Bone marrow (tissue), 2 donors: ENCODE measurements around the gene ITPR2.
"Not testable (repeated sequence)": the region's sequence is repeated elsewhere in the genome, so short reads cannot be mapped to it uniquely, and the experiment has no call there.

Experiments
- DNase-seq, 2 donors: peaks; one replicate each; lab custom pipeline; 2025; lab: John Stamatoyannopoulos, UW

The ITPR2 gene

GRCh38 chr12:26340649-26341048 lies 492.3 kb downstream of the ITPR2 start:
- peak in 1 of 2 donors; percentile 52 for DNase-seq

GRCh38 chr12:26339976-26340375 lies 493.0 kb downstream of the ITPR2 start:
- no peak for DNase-seq

DNA sequence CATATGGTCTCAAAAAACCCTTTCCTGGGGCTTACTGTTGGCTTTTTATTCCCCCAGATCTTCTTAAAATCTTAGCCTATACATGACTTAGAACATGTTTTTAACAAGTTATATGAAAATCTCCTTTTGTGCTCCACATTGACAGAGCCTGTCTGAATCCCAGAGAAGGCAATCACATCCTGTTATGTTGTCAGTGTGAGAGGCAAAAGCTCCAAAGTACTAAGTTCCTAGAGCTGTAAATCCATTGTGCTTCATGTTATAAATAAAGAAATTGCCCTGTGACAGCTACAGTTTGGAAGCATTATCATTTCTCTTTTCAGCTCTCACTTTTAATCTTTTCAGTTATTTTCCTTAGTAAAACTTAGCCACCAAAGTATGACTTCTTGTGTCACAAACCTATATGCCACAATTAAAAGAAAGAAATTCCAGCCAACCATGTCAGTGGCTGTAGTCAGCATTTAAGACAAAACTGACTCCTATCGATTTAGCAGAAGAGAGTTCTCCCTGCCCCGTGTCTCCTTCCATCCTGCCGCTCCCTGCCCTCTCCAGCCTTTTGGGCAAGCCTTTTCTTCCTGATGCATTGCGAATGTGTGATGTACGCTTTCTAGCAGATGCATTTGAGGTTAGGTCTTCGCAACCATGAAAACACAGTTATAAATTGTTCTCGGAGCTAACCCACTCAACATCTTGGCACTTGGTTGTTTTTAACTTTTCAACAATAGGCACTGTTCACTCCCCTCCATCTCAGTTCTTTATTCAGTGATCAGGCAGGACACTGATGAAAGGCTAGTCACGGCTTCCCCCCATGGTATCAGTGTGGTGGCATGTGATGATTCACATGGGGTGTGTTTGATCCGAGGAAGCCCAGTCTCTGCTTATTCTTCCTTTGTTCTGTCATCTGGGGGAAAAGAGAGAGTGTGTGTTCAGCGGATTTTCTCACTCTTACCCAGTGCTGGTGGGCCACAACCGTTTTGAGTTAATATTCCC lies 494.1 kb downstream of the ITPR2 start:
- DNase-seq = no peak

- DNase-seq = no peak
Observed at GRCh38 chr12:26335651-26336050, 497.3 kb downstream of the ITPR2 start.

- DNase-seq = no peak
Observed at GRCh38 chr12:26334621-26335124, 498.3 kb downstream of the ITPR2 start.

DNA sequence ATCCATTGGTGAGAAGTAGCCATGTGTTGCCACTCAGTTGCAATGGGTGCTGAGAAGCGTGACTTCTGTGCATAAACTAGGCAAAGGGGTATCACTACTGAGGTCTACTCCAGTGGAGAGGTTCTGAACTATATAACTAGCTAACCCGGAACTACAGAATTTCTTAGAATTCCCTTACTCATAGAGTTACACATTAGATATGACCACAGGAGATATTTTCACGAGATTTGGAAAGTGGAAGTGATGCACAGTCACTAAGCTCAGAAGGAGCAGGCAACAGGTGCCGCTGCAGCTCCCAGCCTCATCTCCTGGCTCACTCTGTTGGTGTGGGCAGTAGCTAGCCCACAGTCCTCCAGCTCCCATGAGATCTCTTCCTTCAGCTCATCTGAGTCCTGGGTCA lies 501.0 kb downstream of the ITPR2 start:
- DNase-seq = no peak

DNA sequence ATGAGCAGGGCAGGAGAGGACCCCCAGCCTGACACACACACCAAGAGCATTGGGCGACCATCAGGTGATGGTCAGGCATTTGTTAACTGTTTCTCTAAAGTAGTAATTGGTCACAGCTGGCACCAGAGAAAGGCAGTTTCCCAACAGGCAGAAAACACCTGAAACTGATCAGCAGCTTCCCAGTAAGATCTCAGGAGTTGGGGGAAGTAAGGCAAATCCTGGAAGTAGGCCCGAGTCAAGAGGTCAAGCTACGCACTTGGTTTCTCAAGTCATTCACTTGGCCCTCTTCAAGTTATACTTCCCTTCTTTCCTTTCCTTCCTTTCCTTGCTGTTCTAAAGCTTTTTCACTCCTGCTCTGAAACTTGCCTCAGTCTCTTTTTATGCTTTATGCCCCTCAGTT lies 501.9 kb downstream of the ITPR2 start:
- no peak for DNase-seq

DNA sequence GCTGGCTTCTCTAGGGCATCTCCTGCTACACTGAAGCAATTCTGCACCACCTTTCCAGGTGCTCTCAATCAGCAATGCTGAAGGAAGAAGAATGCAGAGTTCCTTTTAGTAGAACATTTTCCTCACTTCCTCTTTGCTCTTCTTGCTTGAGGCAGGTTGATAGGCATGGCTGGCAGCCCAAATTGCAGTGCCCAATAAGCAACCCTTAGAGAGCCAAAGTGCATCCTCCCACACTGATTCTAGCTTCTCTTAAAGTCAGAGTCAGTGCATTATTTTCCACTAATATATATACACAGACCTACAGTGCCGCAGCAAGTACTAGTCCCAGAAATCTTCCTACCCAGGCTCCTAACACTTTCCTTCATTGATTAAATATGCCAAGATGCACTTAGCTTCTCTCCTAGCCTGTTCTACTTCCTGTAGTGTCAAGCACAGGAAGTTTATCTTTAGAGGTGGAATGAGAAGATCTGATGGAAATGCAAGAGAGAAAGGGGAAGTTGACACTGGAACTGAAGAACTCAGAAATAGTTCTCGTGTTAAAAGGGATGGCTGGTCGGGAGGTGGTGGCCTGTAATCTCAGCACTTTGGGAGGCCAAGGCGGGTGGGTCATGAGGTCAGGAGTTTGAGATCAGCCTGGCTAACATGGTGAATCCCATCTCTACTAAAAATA lies 504.9 kb downstream of the ITPR2 start:
- DNase-seq = peak in 1 of 2 donors; percentile 67

DNA sequence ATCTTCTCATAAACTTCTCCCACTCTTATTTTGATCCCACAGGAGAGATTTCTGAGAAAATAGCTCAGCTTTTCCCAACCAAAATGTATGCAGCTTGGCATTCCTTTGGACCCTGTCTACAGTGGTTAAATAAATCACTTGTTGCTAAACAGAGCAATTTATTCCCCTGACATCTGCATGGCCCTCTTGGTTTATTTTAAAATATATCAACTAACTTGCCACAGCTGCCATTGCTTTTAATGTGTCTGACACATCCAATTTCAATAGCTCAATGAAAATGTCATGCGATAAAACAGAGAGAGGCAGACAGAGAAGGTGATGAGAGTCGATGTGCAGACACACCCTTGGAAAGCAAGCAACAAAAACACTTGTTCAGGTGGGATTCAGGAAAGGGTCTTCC lies 509.3 kb downstream of the ITPR2 start:
- no peak for DNase-seq

- DNase-seq = no peak
Observed at GRCh38 chr12:26319511-26319910, 513.5 kb downstream of the ITPR2 start.

DNA sequence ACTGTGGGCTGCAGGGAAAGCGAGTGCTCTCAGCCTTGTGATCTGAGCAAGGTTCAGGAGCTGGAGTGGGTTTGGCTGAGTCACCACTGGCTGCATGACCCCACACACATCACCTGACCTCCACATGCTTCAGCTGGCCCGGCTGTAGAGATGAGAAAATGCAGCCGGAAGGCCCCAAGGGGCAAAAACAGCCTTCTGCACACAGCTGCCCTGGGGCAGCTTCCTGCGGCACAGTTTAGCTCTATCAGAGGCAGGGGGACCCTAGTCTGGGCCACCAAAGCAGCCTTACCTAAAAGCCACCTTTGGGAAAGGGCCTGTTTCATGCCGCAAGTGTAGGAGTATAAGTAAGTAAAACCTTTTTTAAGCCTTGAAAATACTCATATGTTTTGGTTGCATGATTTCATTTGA lies 514.3 kb downstream of the ITPR2 start:
- no peak for DNase-seq

DNA sequence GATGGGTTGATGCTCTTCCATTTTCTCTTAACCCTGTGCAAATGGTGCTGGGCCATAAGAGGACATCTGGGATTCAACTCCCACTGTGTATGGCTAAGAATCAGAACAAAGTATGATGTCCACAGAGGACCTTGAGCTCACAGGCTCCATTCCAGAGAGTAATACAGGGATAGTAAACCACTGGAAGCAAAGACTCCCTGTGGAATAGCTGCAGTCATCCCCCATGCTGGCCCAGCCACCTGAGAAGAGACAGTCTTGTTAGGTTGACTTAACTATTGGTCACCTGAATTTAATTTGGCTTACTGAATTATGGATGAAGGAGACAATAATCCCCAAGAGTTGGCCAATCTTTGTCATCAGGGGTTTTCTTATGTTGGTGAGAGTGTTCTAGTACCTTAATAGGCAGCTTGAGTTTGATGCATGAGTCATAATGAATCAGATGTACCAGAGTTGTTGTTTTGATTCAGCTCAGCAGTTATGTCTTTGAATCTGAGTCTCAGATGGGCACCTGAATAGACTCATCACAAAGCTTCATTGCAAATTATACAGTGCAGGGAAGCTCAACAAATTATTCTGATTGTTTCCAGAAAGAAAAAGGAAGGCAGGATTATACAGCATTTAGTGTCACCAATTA lies 514.9 kb downstream of the ITPR2 start:
- DNase-seq = no peak

DNA sequence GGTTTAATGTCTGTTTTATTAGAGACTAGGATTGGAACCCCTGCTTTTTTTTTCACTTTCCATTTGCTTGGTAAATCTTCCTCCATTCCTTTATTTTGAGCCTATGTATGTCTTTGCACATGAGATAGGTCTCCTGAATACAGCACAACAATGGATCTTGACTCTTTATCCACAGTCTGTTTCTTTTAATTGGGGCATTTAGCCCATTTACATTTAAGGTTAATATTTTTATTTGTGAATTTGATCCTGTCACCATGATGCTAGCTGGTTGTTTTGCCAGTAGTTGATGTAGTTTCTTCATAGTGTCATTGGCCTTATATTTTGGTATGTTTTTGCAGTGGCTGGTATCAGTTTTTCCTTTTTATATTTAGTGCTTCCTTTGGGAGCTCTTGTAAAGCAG lies 518.9 kb downstream of the ITPR2 start:
- not testable (repeated sequence) for DNase-seq

- not testable (repeated sequence) for DNase-seq
Observed at GRCh38 chr12:26310489-26310888, 522.5 kb downstream of the ITPR2 start.

GRCh38 chr12:26309634-26310033 lies 523.4 kb downstream of the ITPR2 start:
- no peak for DNase-seq

- no peak for DNase-seq
Observed at GRCh38 chr12:26304273-26304672, 528.7 kb downstream of the ITPR2 start.

DNA sequence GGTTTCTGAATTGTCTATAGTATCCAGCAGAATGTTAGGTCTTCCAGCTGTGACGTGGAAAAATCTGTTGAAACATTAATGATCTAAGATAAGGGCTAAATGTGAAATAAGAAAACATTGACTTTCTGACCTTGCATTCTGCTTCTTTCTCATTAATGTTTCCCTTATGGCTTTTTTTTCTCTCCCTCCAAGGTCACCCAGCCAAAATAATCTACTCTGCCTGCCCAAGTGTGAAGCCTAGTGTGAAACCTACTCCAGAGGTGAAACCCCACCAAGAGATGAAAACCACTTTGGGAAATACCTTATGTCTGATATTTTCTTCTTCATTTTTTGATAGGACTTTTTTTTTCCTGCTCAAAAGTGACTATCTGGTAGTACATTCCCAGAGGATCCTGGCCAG lies 529.6 kb downstream of the ITPR2 start:
- DNase-seq = no peak

DNA sequence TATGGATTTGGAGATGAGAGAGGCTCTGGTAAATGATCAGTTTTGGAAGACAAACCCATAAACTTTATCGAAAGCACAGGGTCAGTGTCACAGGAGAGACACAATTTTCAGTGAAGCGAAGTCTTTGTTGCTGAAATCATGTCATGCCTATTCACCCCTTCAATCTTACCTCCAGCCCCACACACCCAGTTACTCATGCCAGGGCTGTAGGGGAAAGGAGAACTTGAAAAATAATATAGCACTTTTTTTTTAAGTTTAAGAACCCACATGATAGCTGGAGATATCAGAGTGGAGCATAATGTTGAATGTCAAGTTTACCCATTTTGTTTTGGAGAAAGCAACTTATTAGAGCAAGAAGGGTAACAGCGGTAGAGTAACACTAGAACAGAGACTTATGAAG lies 530.2 kb downstream of the ITPR2 start:
- DNase-seq = no peak

- DNase-seq = no peak
Observed at GRCh38 chr12:26299751-26300150, 533.2 kb downstream of the ITPR2 start.

- peak in 1 of 2 donors; percentile 90 for DNase-seq
Observed at GRCh38 chr12:26298785-26299621, 534.0 kb downstream of the ITPR2 start.

- DNase-seq = no peak
Observed at GRCh38 chr12:26297396-26298070, 535.5 kb downstream of the ITPR2 start.
